Superior temporal gyrus (tissue), 1 donor: Measurements from ENCODE around the gene METTL23.

Experiments used
- DNase-seq: peaks from one replicate; pipeline ENCODE4 v3.0.0-alpha.2; 2016; ENCODE audit errors: extremely low spot score

METTL23 gene

DNA sequence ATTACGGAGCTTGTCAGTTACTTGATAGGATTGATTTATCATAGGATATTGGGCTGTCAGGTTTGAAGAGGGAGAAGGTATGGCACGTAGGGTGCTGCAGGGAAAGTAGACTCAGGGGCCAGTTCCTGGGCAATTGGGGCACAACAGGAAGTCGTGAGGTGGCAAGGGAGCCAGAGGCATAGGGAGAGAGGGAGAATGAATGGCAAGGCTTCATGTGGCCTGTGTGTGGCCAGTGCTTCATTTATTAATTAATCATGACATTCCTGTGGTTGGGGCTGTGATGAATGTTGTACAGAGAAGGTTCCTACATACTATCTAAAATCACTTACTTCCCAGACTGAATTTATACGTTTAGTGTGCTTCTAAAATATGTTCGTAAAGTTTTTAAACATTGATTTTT is 30.6 kb downstream of the METTL23 start:
- no peak for DNase-seq

DNA sequence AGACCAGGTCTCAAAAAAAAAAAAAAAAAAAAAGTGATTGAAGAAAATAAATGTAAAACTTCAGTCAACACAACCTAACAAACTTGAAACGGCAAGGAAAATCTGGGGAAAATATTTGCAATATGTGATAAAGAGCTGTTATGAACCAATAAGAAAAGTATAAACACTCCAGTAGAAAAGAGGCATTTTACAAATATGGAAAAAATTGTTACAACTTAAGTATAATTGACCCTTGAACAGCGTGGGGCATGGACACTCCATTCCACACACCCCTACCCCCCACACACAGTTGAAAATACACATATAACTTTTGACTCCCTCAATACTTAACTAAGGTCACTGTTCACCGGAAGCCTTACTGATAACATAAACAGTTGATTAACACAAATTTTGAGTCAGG is 31.9 kb downstream of the METTL23 start:
- DNase-seq = no peak

DNA sequence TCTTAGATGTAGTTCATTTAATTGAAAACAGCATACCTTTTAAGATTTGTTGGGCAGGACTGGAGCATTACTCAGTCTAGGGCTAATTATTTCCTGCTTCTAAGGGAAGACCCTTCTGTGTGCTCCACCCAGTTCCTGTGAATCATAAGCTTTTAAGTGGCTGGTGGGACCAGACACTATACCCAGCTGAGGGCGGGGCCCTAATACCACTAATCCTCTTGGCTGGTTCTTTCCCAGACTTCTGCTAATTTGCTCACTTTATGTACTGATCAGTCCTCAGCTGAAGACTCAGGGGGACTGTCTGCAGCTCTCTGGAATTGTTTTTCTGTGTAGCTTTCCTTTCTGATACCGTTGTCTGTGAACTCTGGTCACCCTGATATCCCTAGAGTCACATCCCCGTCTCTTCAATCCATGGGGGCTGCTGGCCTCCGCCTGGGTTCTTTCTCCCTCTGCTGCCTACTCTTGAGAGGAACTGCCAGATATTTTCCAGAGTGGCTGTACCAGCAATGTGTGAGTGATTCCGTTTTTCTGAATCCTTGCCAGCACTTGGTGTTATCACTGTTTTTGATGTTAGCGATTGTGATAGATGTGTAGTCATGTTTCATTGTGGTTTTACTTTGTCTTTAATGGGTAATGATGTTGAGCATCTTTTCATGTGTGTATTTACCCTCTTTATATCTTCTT is 46.3 kb downstream of the METTL23 start:
- no peak for DNase-seq

DNA sequence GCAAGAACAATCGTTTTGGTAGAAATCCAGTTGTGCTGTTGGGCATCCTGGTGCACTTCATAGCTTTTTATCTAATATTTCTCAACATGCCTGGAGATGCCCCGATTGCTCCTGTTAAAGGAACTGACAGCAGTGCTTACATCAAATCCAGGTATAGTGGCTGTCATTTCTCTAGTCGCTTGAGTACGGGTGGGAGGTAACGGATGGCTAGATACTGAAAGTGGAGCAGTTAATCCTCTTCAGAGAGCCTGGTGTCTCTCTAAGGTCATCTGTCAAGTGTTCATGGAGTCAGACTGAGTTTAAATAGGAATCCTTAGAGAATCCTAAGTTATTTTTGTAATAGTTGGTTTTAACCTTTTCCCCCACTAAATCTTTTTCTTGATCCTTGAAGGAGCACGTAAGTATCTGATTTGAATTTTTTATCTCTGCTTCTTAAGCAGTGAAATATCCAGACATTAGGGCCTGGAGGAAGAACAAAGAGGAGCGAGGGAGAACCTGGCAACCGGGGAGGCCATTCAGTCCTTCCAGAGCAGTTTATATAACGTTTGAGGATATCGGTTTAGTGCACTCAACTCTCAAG is 48.5 kb downstream of the METTL23 start:
- no peak for DNase-seq

DNA sequence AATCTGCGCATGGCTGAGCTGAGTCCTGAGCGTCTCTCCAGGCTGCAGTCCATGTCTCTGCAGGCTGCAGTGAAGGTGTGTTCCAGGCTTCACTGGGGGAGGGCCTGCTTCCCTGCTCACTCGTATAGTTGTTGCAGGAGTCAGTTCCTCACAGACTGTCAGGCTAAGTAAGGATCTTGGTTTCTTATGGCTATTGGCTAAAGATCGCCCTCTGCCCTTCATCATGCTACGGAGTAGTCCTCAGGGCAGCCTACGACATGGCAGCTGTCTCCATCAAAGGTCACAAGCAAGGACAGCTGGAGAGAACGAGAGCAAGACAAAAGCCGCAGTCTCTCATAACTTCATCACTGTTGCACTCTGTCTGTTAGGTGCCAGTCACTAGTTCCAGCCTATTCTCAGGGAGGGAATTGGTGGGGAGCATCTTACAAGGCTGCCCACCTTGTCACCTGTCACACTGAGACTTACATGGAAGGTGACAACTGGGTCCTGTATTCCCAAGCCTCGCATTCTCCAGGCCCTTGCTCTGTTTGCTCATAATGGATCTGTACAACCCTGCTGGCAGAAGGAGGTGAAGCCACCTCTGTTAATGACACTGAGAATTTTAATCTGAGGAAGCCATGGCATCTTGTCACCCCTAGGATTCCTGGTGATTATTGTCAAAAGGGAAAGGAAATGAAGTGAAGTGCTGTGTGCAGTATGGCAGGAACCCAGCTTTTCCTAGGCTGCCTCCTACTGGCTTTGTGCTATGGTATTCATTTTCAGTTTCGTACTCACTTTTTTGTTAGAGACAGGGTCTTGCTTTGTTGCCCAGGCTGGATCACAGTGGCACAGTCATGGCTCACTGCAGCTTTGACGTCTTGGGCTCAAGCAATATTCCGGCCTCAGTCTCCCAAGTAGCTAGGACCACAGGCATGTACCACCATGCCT is 54.7 kb downstream of the METTL23 start:
- DNase-seq = no peak

DNA sequence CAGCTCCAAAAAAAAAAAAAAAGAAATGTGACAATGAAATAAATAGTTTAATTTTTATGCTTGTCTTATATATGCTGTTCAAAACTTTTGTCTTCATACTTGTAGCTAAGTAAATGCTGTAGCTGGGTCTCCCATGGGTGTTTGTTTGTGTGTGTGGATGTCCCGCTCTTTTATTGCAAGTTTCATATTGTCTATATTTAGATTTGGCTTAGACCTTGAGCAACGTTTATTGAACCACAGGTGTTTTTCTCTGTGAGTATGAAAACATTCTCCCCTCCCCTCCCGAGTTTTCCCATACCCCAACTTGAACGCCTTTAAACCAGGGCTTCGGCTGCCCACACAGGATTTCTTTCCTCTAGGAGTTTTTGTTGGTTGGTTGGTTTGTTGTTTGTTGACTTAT is 56.5 kb downstream of the METTL23 start:
- no peak for DNase-seq
